ENCODE measurements around the gene CCM2L. TPM values are rescaled to one million over a fixed set of nuclear protein-coding genes. Genes with fewer than 3 reads are reported as not detected.
A peak's percentile ranks its signal among the peaks of the same experiment; 100 is the strongest.

Gene CCM2L
- total RNA-seq, 2 experiments from 2014 or later, result 1.4 TPM; not detected in 1

DNA sequence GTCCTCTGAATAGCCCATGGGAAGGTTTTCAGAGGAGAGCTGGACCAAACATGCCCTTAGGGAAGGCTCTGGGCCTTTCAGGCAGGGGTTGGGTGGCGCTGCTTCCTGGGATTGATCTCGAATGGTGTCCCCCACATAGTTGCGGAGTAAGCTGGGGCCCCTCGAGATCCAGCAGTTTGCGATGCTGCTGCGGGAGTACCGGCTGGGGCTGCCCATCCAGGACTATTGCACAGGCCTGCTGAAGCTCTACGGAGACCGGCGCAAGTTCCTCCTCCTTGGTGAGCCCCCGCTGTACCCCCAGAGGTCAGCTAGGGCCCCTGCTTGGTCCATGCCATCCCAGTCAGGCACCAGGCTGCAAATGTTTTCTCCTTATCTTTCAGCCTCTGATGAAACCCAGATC lies 19.3 kb downstream of the CCM2L start:
- no TSS peak for BruUV-seq (replicated peaks)

GRCh38 chr20:32031007-32031958 lies 21.0 kb downstream of the CCM2L start:
- H4K20me1 ChIP-seq (ENCODE audit: insufficient read depth, low read length), result no peaks in the 10 kb centered on the region
- H2AFZ ChIP-seq (ENCODE audit: low read length), result peak overlapping the region; percentile 50; the same call in 1 of the 2 replicates
- no peaks in the 10 kb centered on the region for H3K36me3 ChIP-seq (ENCODE audit: insufficient read depth, low read length)
- CTCF ChIA-PET (ENCODE audit: unreplicated experiment), result interaction anchor here (1.6 to 2.4 kb wide), 4 partner anchors 10 to 60 kb away, joined by 5 to 14 read pairs (median 8); no protein-coding TSS in a partner anchor
- H3K4me3 ChIP-seq (ENCODE audit: low read depth, low read length, poor library complexity, severe bottlenecking), result peak overlapping the region; percentile 51
- peak overlapping the region; percentile 64 for H3K4me2 ChIP-seq (ENCODE audit: low read length)
- H3K27ac ChIP-seq (ENCODE audit: low read depth, low read length, poor library complexity, severe bottlenecking), result no peak overlapping the region
- TF ChIP-seq CTCF (conservative IDR thresholded peaks at IDR 0.05; ENCODE audit: low read length) (peak; percentile 98), EZH2phosphoT487 (IDR thresholded peaks at IDR 0.05; ENCODE audit: borderline replicate concordance, low read depth, low read length) (no peak)
- H3K9me3 ChIP-seq (ENCODE audit: low read length), result no peaks in the 10 kb centered on the region
- intact Hi-C loops (cut with micrococcal nuclease; ENCODE audit: unreplicated experiment), result loop anchor here (1.0 kb wide), 2 partner anchors 61 to 179 kb away; no protein-coding TSS in a partner anchor
- no TSS peak for BruUV-seq (replicated peaks)
- POLR2A ChIA-PET, result interaction anchor here (0.6 to 2.0 kb wide), 6 partner anchors 12 to 333 kb away, joined by 3 to 10 read pairs (median 4); no protein-coding TSS in a partner anchor
- peaks cover 32% of the 10 kb centered on the region for H3K4me1 ChIP-seq (ENCODE audit: insufficient read depth, low read length, poor library complexity, severe bottlenecking)
- no peaks in the 10 kb centered on the region for H3K9me2 ChIP-seq (ENCODE audit: insufficient read depth, low read length)
- H3K79me2 ChIP-seq (ENCODE audit: insufficient read depth, low read depth, low read length), result no peaks in the 10 kb centered on the region
- peak; percentile 66 for DNase-seq (ENCODE audit: low spot score)

More for the DNA sequence above, 19.3 kb downstream of the CCM2L start:
- H3K9me3 ChIP-seq (ENCODE audit: low read length), result no peaks in the 10 kb centered on the region
- no peak overlapping the region for H3K4me2 ChIP-seq (ENCODE audit: low read length)
- no peaks in the 10 kb centered on the region for H3K79me2 ChIP-seq (ENCODE audit: insufficient read depth, low read depth, low read length)
- ChIA-PET POLR2A (interaction anchor here (0.5 to 1.5 kb wide), 3 partner anchors 13 to 74 kb away, joined by 3 to 4 read pairs (median 3); no protein-coding TSS in a partner anchor), CTCF (ENCODE audit: unreplicated experiment) (interaction anchor here (1.4 kb wide), 1 partner anchor 12 kb away, joined by 4 read pairs; no protein-coding TSS in a partner anchor)
- H3K4me1 ChIP-seq (ENCODE audit: insufficient read depth, low read length, poor library complexity, severe bottlenecking), result peaks cover 14% of the 10 kb centered on the region
- H3K4me3 ChIP-seq (ENCODE audit: low read depth, low read length, poor library complexity, severe bottlenecking), result no peak overlapping the region
- TF ChIP-seq CTCF (conservative IDR thresholded peaks at IDR 0.05; ENCODE audit: low read length), result no peak
- TF ChIP-seq EZH2phosphoT487 (IDR thresholded peaks at IDR 0.05; ENCODE audit: borderline replicate concordance, low read depth, low read length), result no peak
- H3K9me2 ChIP-seq (ENCODE audit: insufficient read depth, low read length), result no peaks in the 10 kb centered on the region
- intact Hi-C loops (cut with micrococcal nuclease; ENCODE audit: unreplicated experiment), result no loop called here
- no peaks in the 10 kb centered on the region for H3K36me3 ChIP-seq (ENCODE audit: insufficient read depth, low read length)
- DNase-seq (ENCODE audit: low spot score), result no peak
- H2AFZ ChIP-seq (ENCODE audit: low read length), result no peak overlapping the region
- H3K27ac ChIP-seq (ENCODE audit: low read depth, low read length, poor library complexity, severe bottlenecking), result no peak overlapping the region
- H4K20me1 ChIP-seq (ENCODE audit: insufficient read depth, low read length), result no peaks in the 10 kb centered on the region

Data from OCI-LY7 (cell line).